HG03432 (cell line): ENCODE results near the gene COG5.
"Not testable (repeated sequence)": the region's sequence is repeated elsewhere in the genome, so short reads cannot be mapped to it uniquely, and the experiment has no call there.

Source experiments
- ATAC-seq: cut with Tn5 transposase; IDR thresholded peaks from one replicate; pipeline ENCODE4 v1.9.1; 2021; ENCODE audit warnings: mild to moderate bottlenecking, moderate library complexity; ENCODE audit not compliant: unreplicated experiment

The COG5 gene

GRCh38 chr7:107166736-107167426, 396.8 kb downstream of the COG5 start:
- no peak for ATAC-seq

- no peak for ATAC-seq
Observed at GRCh38 chr7:107165341-107165740, 398.4 kb downstream of the COG5 start.

- no peak for ATAC-seq
Observed at GRCh38 chr7:107164092-107164491, 399.6 kb downstream of the COG5 start.

- ATAC-seq = no peak
Observed at GRCh38 chr7:107162475-107162874, 401.2 kb downstream of the COG5 start.

DNA sequence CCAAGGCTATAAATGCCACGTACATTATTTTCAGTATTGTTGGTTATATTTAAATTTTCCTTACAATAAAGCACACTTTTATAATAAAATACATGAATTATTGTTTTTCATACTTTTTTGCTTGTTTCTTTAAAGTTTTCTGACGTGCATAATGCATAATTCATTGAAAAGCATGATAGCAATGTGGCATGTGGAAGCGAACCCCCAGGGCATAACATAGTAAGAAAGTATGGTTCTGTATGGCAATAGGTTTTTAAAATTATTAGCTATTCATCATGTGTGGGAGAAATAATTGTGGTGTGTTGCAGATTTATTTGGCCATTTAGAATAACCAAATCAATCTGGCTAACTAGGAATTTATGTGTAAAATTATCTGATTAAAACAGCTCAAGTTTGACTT, 402.3 kb downstream of the COG5 start:
- ATAC-seq = no peak

- no peak for ATAC-seq
Observed at GRCh38 chr7:107160389-107160788, 403.3 kb downstream of the COG5 start.

DNA sequence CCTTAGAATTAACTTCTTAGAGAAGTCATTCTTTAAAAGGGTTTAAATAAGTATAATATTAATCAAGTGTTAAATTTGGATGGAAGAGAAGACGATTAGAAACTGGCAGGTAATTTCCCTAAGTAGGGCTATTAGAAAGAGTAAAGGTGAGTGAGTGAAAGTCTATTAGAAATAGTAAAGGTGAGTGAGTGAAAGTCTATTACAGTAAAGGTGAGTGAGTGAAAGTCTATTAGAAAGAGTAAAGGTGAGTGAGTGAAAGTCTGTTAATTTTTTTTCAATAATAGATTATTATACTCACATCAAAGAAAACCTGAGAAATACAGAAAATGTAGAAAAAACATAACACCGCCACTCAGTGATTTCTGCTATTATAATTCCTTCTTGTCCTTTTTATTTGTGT, 405.7 kb downstream of the COG5 start:
- ATAC-seq = no peak

DNA sequence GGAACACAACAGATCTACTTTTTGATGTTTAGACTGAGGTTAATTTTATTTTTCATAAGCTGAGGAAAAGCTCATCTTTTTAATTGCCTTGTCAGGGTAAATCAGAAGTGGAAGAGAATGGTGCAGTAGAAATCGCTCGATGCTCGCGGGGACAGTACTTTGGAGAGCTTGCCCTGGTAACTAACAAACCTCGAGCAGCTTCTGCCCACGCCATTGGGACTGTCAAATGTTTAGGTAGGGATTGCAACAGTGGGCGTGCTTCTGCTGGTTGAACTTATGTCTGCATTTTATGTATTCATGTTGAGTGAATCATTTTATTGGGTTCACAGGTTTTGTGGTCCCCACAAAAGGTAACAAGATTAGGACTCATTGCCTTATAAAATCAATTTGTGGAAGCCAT, 406.6 kb downstream of the COG5 start:
- no peak for ATAC-seq

GRCh38 chr7:107155726-107156125, 408.0 kb downstream of the COG5 start:
- not testable (repeated sequence) for ATAC-seq

DNA sequence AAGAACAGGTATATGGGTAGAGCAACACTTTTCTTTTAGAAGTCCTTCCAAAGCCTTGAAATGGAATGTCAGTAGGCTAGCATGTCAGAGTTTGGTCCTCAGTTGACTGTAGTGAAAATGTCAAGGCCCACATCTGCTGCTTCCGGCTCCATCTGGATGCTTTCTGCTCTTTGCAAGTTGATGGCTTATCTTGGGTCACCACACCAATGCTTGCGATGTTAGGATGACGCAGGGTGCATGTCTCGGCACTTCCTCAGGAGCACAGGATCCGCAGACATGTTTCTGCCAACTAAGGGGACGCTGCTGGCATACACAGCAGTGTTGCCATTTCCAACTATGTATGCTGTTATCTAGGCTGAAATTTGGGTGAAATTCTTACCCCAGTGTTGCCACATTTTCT, 408.9 kb downstream of the COG5 start:
- no peak for ATAC-seq

GRCh38 chr7:107152011-107152410, 411.7 kb downstream of the COG5 start:
- ATAC-seq = no peak
